Smooth muscle cell (in vitro differentiated cells): ENCODE results near the gene IRAK2. TPM values are rescaled to one million over a fixed set of nuclear protein-coding genes. Genes with fewer than 3 reads are reported as not detected.

Experiments used
- DNase-seq: peaks from one replicate; lab custom pipeline; 2025; ENCODE audit not compliant: unreplicated experiment; lab: John Stamatoyannopoulos, UW
- H2AFZ ChIP-seq: fragments of 200-600 bp; sonication (generic); 2 replicates; pipeline ENCODE4 v1.6.0; 2016; ENCODE audit warnings: antibody characterized with exemption, low read depth, mild to moderate bottlenecking
- H3F3A ChIP-seq: fragments of 200-600 bp; sonication (generic); 2 replicates; pipeline ENCODE4 v1.6.0; 2017; ENCODE audit warnings: antibody characterized with exemption, low read depth
- H3K27ac ChIP-seq: fragments of 200-600 bp; sonication (generic); 2 replicates; pipeline ENCODE4 v1.5.1; 2016; ENCODE audit warnings: low read depth, mild to moderate bottlenecking
- H3K27me3 ChIP-seq: fragments of 200-600 bp; sonication (generic); 2 replicates; pipeline ENCODE4 v1.6.1; 2016; ENCODE audit warnings: low read depth, mild to moderate bottlenecking
- H3K36me3 ChIP-seq: fragments of 200-600 bp; sonication (generic); 2 replicates; pipeline ENCODE4 v1.5.1; 2016; ENCODE audit warnings: low read depth
- H3K4me1 ChIP-seq: fragments of 200-600 bp; sonication (generic); 2 replicates; pipeline ENCODE4 v1.5.1; 2016; ENCODE audit warnings: low read depth
- H3K4me2 ChIP-seq: fragments of 200-600 bp; sonication (generic); 2 replicates; pipeline ENCODE4 v1.6.0; 2016; ENCODE audit warnings: mild to moderate bottlenecking
- H3K4me3 ChIP-seq: fragments of 200-600 bp; sonication (generic); 2 replicates; pipeline ENCODE4 v1.5.1; 2016; ENCODE audit warnings: mild to moderate bottlenecking
- H3K79me2 ChIP-seq: fragments of 200-600 bp; sonication (generic); 2 replicates; pipeline ENCODE4 v1.6.0; 2016; ENCODE audit warnings: low read depth, mild to moderate bottlenecking
- H3K9ac ChIP-seq: fragments of 200-600 bp; sonication (generic); 2 replicates; pipeline ENCODE4 v1.6.0; 2016; ENCODE audit warnings: low read depth
- H3K9me3 ChIP-seq: fragments of 200-600 bp; sonication (generic); replicated peaks from 2 replicates; pipeline ENCODE4 v1.5.1; 2016; ENCODE audit warnings: low read depth
- H4K20me1 ChIP-seq: fragments of 200-600 bp; sonication (generic); 2 replicates; pipeline ENCODE4 v1.6.0; 2016; ENCODE audit warnings: low read depth
- WGBS: methylation state at CpG from one replicate; pipeline ENCODE4 v1.1.7; 2016; ENCODE audit warnings: low lambda C conversion rate; 5-methylcytosine and 5-hydroxymethylcytosine counted together
- polyA plus RNA-seq: library from polyadenylated mRNA; unstranded; fragments of >200 nt; fragmentation: Nextera tagmentation; extraction: Ambion mirVana; gene quantifications from 2 replicates; pipeline ENCODE4 v1.2.1, GENCODE V29; 2016
- small RNA-seq: library from RNA; depleted of rRNA; stranded (forward); fragments of <200 nt; gene quantifications from one replicate; pipeline ENCODE3, GENCODE V24; 2014
- total RNA-seq: library from RNA; depleted of rRNA; stranded (reverse); fragments of >200 nt; gene quantifications from 2 replicates; pipeline ENCODE4 v1.2.3, GENCODE V29; 2014
- TF ChIP-seq, protein P1 (sequence below): fragments of 200-600 bp; sonication (generic); IDR thresholded peaks from 2 replicates; pipeline ENCODE4 v1.5.1; 2017; ENCODE audit warnings: borderline replicate concordance, mild to moderate bottlenecking, antibody characterized with exemption; ENCODE audit not compliant: insufficient read depth, poor library complexity, severe bottlenecking

The IRAK2 gene
- total and polyA plus RNA-seq, 2 experiments from 2014 or later: 3.3 to 3.4 TPM

DNA sequence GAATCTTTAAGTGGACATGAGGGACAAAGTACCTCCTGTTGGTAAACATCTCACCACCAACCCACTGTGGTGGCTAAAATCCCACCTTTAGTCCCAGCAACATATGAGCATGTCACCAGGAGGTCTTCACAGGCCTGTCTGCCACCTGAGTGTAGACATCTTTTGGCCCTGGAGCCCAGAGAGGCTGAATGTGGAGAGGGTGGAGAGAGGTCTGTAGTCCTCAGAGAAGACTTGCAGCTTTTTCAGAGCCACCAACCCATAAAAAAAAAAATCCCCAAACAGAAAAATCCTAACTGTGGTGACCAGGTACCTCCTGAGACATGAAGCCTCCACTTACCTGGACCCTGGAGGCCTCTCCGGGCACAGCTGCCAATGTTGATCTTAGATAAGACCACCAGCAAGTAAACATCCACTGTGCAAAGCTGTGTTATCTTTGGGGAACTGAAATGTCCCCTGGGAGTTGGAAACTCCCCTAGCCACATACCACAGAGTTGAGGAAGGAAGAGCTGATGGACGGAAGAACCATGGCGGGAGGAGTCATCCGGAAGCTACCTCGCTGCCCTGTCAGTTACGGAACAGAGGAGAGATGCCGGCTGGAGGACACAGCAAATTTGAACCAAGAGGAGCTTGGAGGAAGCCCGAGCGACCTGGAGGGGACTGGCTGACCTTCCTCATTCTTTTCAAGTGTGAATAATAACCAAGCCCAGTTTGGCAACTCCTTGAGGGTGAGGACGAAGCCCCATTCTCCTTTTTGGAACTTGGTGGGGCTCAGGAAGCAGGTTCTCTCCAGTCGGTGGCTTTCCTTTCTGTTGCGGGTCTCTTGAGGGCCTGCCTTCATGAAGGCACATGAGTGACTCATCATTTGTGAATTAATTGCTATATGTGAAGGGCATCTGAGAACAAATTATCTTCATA, 128.0 kb downstream of the IRAK2 start, which contains the start of gene GHRL:
Gene GHRL, minus strand, starts transcription at position 443 of the 915 bp plus-strand sequence. CDS start 2,767 bp downstream, outside the sequence.
- H3K27me3 ChIP-seq: no peaks in the 10 kb centered on the region
- H4K20me1 ChIP-seq: no peaks in the 10 kb centered on the region
- no peak within 1 kb of the TSS for H3K9ac ChIP-seq
- no peaks in the 10 kb centered on the region for H3K9me3 ChIP-seq
- H3K27ac ChIP-seq: no peak within 1 kb of the TSS
- no peaks in the 10 kb centered on the region for H3F3A ChIP-seq
- no peak within 1 kb of the TSS for H2AFZ ChIP-seq
- no peaks in the 10 kb centered on the region for H3K4me1 ChIP-seq
- H3K79me2 ChIP-seq: no peaks in the 10 kb centered on the region
- H3K36me3 ChIP-seq: no peaks in the 10 kb centered on the region
- 97% methylated on average over 12 of the region's 12 CpGs for WGBS
- H3K4me3 ChIP-seq: no peak within 1 kb of the TSS
- DNase-seq: no peak
- TF ChIP-seq, protein P1, sequence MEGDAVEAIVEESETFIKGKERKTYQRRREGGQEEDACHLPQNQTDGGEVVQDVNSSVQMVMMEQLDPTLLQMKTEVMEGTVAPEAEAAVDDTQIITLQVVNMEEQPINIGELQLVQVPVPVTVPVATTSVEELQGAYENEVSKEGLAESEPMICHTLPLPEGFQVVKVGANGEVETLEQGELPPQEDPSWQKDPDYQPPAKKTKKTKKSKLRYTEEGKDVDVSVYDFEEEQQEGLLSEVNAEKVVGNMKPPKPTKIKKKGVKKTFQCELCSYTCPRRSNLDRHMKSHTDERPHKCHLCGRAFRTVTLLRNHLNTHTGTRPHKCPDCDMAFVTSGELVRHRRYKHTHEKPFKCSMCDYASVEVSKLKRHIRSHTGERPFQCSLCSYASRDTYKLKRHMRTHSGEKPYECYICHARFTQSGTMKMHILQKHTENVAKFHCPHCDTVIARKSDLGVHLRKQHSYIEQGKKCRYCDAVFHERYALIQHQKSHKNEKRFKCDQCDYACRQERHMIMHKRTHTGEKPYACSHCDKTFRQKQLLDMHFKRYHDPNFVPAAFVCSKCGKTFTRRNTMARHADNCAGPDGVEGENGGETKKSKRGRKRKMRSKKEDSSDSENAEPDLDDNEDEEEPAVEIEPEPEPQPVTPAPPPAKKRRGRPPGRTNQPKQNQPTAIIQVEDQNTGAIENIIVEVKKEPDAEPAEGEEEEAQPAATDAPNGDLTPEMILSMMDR: no peak
- H3K4me2 ChIP-seq: no peak within 1 kb of the TSS

Small RNA genes within 50 kb of the gene (small RNA-seq; reads per million reads assigned to genes)
- not detected for gene RF02126

Other genes with a start within 250 kb of the IRAK2 start
- gene IL17RC, start 247.8 kb upstream of the IRAK2 start, total RNA-seq: 27.0 and 37.3 TPM in 2 replicates
- gene IL17RC, start 247.8 kb upstream of the IRAK2 start, polyA plus RNA-seq: 36.7 and 41.3 TPM in 2 replicates
- gene CRELD1, start 231.1 kb upstream of the IRAK2 start, total RNA-seq: 25.8 and 26.4 TPM in 2 replicates
- gene CRELD1, start 231.1 kb upstream of the IRAK2 start, polyA plus RNA-seq: 55.9 and 68.6 TPM in 2 replicates
- 0.85 and 1.3 TPM in 2 replicates for gene PRRT3, start 212.5 kb upstream of the IRAK2 start, total RNA-seq
- 2.4 and 4.2 TPM in 2 replicates for gene PRRT3, start 212.5 kb upstream of the IRAK2 start, polyA plus RNA-seq
- gene EMC3, start 178.1 kb upstream of the IRAK2 start, total RNA-seq: 111 and 122 TPM in 2 replicates
- gene EMC3, start 178.1 kb upstream of the IRAK2 start, polyA plus RNA-seq: 100 and 114 TPM in 2 replicates
- gene FANCD2, start 138.5 kb upstream of the IRAK2 start, total RNA-seq: 5.6 and 7.6 TPM in 2 replicates
- 4.4 and 5.8 TPM in 2 replicates for gene FANCD2, start 138.5 kb upstream of the IRAK2 start, polyA plus RNA-seq
- gene FANCD2OS, start 56.7 kb upstream of the IRAK2 start, total RNA-seq: not detected in 2 replicates
- not detected in 2 replicates for gene FANCD2OS, start 56.7 kb upstream of the IRAK2 start, polyA plus RNA-seq
- 111 and 117 TPM in 2 replicates for gene BRK1, start 49.2 kb upstream of the IRAK2 start, total RNA-seq
- gene BRK1, start 49.2 kb upstream of the IRAK2 start, polyA plus RNA-seq: 228 and 231 TPM in 2 replicates
- 21.4 and 26.8 TPM in 2 replicates for gene VHL, start 23.1 kb upstream of the IRAK2 start, total RNA-seq
- 13.9 and 19.5 TPM in 2 replicates for gene VHL, start 23.1 kb upstream of the IRAK2 start, polyA plus RNA-seq
- 10.7 and 23.6 TPM in 2 replicates for gene TATDN2, start 83.5 kb downstream of the IRAK2 start, total RNA-seq
- 3.3 and 7.2 TPM in 2 replicates for gene TATDN2, start 83.5 kb downstream of the IRAK2 start, polyA plus RNA-seq
- gene GHRL, start 128.0 kb downstream of the IRAK2 start, total RNA-seq: not detected in 2 replicates
- gene GHRL, start 128.0 kb downstream of the IRAK2 start, polyA plus RNA-seq: 0.45 and 0.76 TPM in 2 replicates
- 221 and 247 TPM in 2 replicates for gene SEC13, start 156.2 kb downstream of the IRAK2 start, total RNA-seq
- gene SEC13, start 156.2 kb downstream of the IRAK2 start, polyA plus RNA-seq: 400 and 476 TPM in 2 replicates